Activated T-helper 2 cell treated with anti-CD3 and anti-CD28 coated beads, Interferon-gamma antibody, Interleukin-2, Interleukin-4, amounts not matched to agents 10 μg/mL and 5 μg/mL and 100 μg/mL, durations not matched to agents 14 hours and 24 hours and 36 hours (primary cell): ENCODE measurements around the gene ATP8A1. TPM values are rescaled to one million over a fixed set of nuclear protein-coding genes. Genes with fewer than 3 reads are reported as not detected.
A peak's percentile ranks its signal among the peaks of the same experiment; 100 is the strongest.

Experiments
- DNase-seq: peaks from one replicate; pipeline ENCODE4 v3.0.0; 2021; ENCODE audit warnings: low spot score
- H3K27ac Mint-ChIP-seq: one replicate; pipeline ENCODE4 v1.8.0; 2021; ENCODE audit warnings: mixed read lengths
- H3K27me3 Mint-ChIP-seq: one replicate; pipeline ENCODE4 v1.8.0; 2021; ENCODE audit warnings: low read depth, mixed read lengths
- H3K36me3 Mint-ChIP-seq: one replicate; pipeline ENCODE4 v1.8.0; 2021; ENCODE audit warnings: low read depth, mixed read lengths
- H3K4me1 Mint-ChIP-seq: one replicate; pipeline ENCODE4 v1.8.0; 2021; ENCODE audit warnings: low read depth, mixed read lengths
- H3K4me3 Mint-ChIP-seq: one replicate; pipeline ENCODE4 v1.8.0; 2021; ENCODE audit warnings: low read depth, mild to moderate bottlenecking, moderate library complexity, mixed read lengths
- H3K9me3 Mint-ChIP-seq: one replicate; pipeline ENCODE4 v1.8.0; 2021; ENCODE audit warnings: mixed read lengths
- intact Hi-C: fragments of 100-400 bp; cut with micrococcal nuclease; formaldehyde crosslinking; loops from one replicate; pipeline ENCODE4 v1.15.1; 2023
- total RNA-seq: library from RNA; stranded (reverse); gene quantifications from 2 replicates; pipeline ENCODE4 v1.2.3, GENCODE V29; 2022

Gene ATP8A1
- total RNA-seq, 1 donor from 2014 or later: 14.6 TPM

- Mint-ChIP-seq H3K4me1 (peaks cover 9% of the 10 kb centered on the region), H3K27ac (no peak overlapping the region), H3K9me3 (no peaks in the 10 kb centered on the region), H3K4me3 (no peak overlapping the region), H3K27me3 (no peaks in the 10 kb centered on the region), H3K36me3 (peaks cover 23% of the 10 kb centered on the region)
- intact Hi-C loops: no loop called here
- no peak for DNase-seq
Measured at GRCh38 chr4:42574870-42575430, 82.0 kb downstream of the ATP8A1 start.

GRCh38 chr4:42573249-42573648 is 83.7 kb downstream of the ATP8A1 start:
- H3K4me1 Mint-ChIP-seq: peaks cover 4% of the 10 kb centered on the region
- no peaks in the 10 kb centered on the region for H3K9me3 Mint-ChIP-seq
- DNase-seq: no peak
- intact Hi-C loops: no loop called here
- peaks cover 20% of the 10 kb centered on the region for H3K36me3 Mint-ChIP-seq
- no peaks in the 10 kb centered on the region for H3K27me3 Mint-ChIP-seq
- H3K4me3 Mint-ChIP-seq: no peak overlapping the region
- no peak overlapping the region for H3K27ac Mint-ChIP-seq

- DNase-seq: no peak
- H3K4me3 Mint-ChIP-seq: no peak overlapping the region
- peaks cover 6% of the 10 kb centered on the region for H3K36me3 Mint-ChIP-seq
- no peaks in the 10 kb centered on the region for H3K9me3 Mint-ChIP-seq
- H3K27me3 Mint-ChIP-seq: no peaks in the 10 kb centered on the region
- H3K27ac Mint-ChIP-seq: no peak overlapping the region
- H3K4me1 Mint-ChIP-seq: no peaks in the 10 kb centered on the region
- intact Hi-C loops: no loop called here
Measured at GRCh38 chr4:42570221-42570620, 86.7 kb downstream of the ATP8A1 start.

- Mint-ChIP-seq H3K27ac (no peak overlapping the region), H3K36me3 (peaks cover 6% of the 10 kb centered on the region), H3K9me3 (no peaks in the 10 kb centered on the region), H3K4me3 (no peak overlapping the region), H3K27me3 (no peaks in the 10 kb centered on the region), H3K4me1 (no peaks in the 10 kb centered on the region)
- intact Hi-C loops: loop anchor here (1.0 to 5.0 kb wide), 4 partner anchors 88 to 297 kb away; no protein-coding TSS in a partner anchor
- peak; percentile 26 for DNase-seq
Measured at GRCh38 chr4:42568610-42569207, 88.2 kb downstream of the ATP8A1 start.

GRCh38 chr4:42566835-42567234 is 90.1 kb downstream of the ATP8A1 start:
- Mint-ChIP-seq H3K9me3 (no peaks in the 10 kb centered on the region), H3K27ac (no peak overlapping the region), H3K27me3 (no peaks in the 10 kb centered on the region), H3K36me3 (peaks cover 6% of the 10 kb centered on the region), H3K4me1 (no peaks in the 10 kb centered on the region), H3K4me3 (no peak overlapping the region)
- DNase-seq: no peak
- intact Hi-C loops: loop anchor here (5.0 kb wide), 1 partner anchor 200 kb away; no protein-coding TSS in a partner anchor

- peaks cover 6% of the 10 kb centered on the region for H3K36me3 Mint-ChIP-seq
- DNase-seq: no peak
- no peak overlapping the region for H3K27ac Mint-ChIP-seq
- intact Hi-C loops: no loop called here
- H3K27me3 Mint-ChIP-seq: no peaks in the 10 kb centered on the region
- H3K4me3 Mint-ChIP-seq: no peak overlapping the region
- H3K4me1 Mint-ChIP-seq: no peaks in the 10 kb centered on the region
- no peaks in the 10 kb centered on the region for H3K9me3 Mint-ChIP-seq
Measured at GRCh38 chr4:42562016-42562415, 94.9 kb downstream of the ATP8A1 start.

GRCh38 chr4:42561031-42561430 is 95.9 kb downstream of the ATP8A1 start:
- H3K36me3 Mint-ChIP-seq: peaks cover 6% of the 10 kb centered on the region
- H3K4me1 Mint-ChIP-seq: no peaks in the 10 kb centered on the region
- no peak overlapping the region for H3K4me3 Mint-ChIP-seq
- intact Hi-C loops: no loop called here
- no peaks in the 10 kb centered on the region for H3K27me3 Mint-ChIP-seq
- H3K27ac Mint-ChIP-seq: no peak overlapping the region
- DNase-seq: no peak
- no peaks in the 10 kb centered on the region for H3K9me3 Mint-ChIP-seq

GRCh38 chr4:42560467-42560861 is 96.4 kb downstream of the ATP8A1 start:
- no peak overlapping the region for H3K27ac Mint-ChIP-seq
- DNase-seq: no peak
- no peaks in the 10 kb centered on the region for H3K4me1 Mint-ChIP-seq
- no peak overlapping the region for H3K4me3 Mint-ChIP-seq
- no peaks in the 10 kb centered on the region for H3K27me3 Mint-ChIP-seq
- intact Hi-C loops: no loop called here
- H3K36me3 Mint-ChIP-seq: peaks cover 6% of the 10 kb centered on the region
- no peaks in the 10 kb centered on the region for H3K9me3 Mint-ChIP-seq

- Mint-ChIP-seq H3K9me3 (no peaks in the 10 kb centered on the region), H3K4me3 (no peak overlapping the region), H3K36me3 (peaks cover 6% of the 10 kb centered on the region), H3K27ac (no peak overlapping the region), H3K4me1 (no peaks in the 10 kb centered on the region), H3K27me3 (no peaks in the 10 kb centered on the region)
- DNase-seq: no peak
- intact Hi-C loops: no loop called here
Measured at GRCh38 chr4:42558156-42558555, 98.7 kb downstream of the ATP8A1 start.

- no peak overlapping the region for H3K27ac Mint-ChIP-seq
Measured at GRCh38 chr4:42555828-42556227, 101.1 kb downstream of the ATP8A1 start.

GRCh38 chr4:42554072-42554471 is 102.8 kb downstream of the ATP8A1 start:
- Mint-ChIP-seq H3K36me3 (peaks cover 4% of the 10 kb centered on the region), H3K4me1 (no peaks in the 10 kb centered on the region), H3K4me3 (no peak overlapping the region), H3K9me3 (no peaks in the 10 kb centered on the region), H3K27ac (no peak overlapping the region), H3K27me3 (no peaks in the 10 kb centered on the region)
- DNase-seq: no peak
- intact Hi-C loops: no loop called here

More at GRCh38 chr4:42555828-42556227, 101.1 kb downstream of the ATP8A1 start:
- H3K4me3 Mint-ChIP-seq: no peak overlapping the region
- no peak for DNase-seq
- no peaks in the 10 kb centered on the region for H3K9me3 Mint-ChIP-seq
- no peaks in the 10 kb centered on the region for H3K27me3 Mint-ChIP-seq
- intact Hi-C loops: no loop called here
- H3K4me1 Mint-ChIP-seq: no peaks in the 10 kb centered on the region
- H3K36me3 Mint-ChIP-seq: no peaks in the 10 kb centered on the region

GRCh38 chr4:42549896-42550295 is 107.0 kb downstream of the ATP8A1 start:
- Mint-ChIP-seq H3K9me3 (no peaks in the 10 kb centered on the region), H3K4me3 (no peak overlapping the region), H3K36me3 (peaks cover 4% of the 10 kb centered on the region)

GRCh38 chr4:42547805-42548204 is 109.1 kb downstream of the ATP8A1 start:
- Mint-ChIP-seq H3K27me3 (no peaks in the 10 kb centered on the region), H3K27ac (no peak overlapping the region), H3K36me3 (peaks cover 6% of the 10 kb centered on the region), H3K4me3 (no peak overlapping the region), H3K9me3 (no peaks in the 10 kb centered on the region), H3K4me1 (no peaks in the 10 kb centered on the region)
- no peak for DNase-seq
- intact Hi-C loops: no loop called here

More at GRCh38 chr4:42549896-42550295, 107.0 kb downstream of the ATP8A1 start:
- Mint-ChIP-seq H3K27ac (no peak overlapping the region), H3K4me1 (no peaks in the 10 kb centered on the region), H3K27me3 (no peaks in the 10 kb centered on the region)
- DNase-seq: no peak
- intact Hi-C loops: no loop called here
